ENCODE measurements around the gene USP48.

DNA sequence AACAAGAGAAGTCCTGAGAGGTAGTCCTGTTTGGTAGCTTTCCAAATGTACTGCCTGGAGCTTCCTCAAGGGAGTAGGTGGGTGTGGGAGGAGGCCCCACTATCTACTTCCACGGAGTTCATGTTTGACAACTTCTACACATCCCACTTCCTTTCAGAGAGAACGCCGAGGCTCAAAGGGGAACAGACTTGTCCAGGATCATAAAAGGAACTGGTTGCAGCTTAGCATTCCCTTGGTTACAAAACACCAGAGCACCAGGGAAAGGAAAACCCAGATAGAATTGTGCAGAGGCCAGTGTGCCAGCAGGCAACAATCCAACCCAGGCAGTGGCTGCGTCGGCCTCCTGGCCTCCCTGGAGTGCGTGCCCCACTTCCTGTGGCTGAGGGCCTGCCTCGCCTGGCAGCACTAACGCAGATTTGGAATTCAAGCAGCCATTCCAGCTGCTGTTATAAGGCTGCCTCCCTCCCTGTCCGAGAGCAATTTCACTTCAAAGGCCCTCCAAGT is 109.6 kb downstream of the USP48 start:
- TF ChIP-seq, protein P1, sequence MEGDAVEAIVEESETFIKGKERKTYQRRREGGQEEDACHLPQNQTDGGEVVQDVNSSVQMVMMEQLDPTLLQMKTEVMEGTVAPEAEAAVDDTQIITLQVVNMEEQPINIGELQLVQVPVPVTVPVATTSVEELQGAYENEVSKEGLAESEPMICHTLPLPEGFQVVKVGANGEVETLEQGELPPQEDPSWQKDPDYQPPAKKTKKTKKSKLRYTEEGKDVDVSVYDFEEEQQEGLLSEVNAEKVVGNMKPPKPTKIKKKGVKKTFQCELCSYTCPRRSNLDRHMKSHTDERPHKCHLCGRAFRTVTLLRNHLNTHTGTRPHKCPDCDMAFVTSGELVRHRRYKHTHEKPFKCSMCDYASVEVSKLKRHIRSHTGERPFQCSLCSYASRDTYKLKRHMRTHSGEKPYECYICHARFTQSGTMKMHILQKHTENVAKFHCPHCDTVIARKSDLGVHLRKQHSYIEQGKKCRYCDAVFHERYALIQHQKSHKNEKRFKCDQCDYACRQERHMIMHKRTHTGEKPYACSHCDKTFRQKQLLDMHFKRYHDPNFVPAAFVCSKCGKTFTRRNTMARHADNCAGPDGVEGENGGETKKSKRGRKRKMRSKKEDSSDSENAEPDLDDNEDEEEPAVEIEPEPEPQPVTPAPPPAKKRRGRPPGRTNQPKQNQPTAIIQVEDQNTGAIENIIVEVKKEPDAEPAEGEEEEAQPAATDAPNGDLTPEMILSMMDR (IDR thresholded peaks at IDR 0.05): no peak
- no peak for TF ChIP-seq POLR2A (IDR thresholded peaks at IDR 0.05)

Data from adrenal gland (tissue), 5 donors.